Memory B cell (primary cell): Measurements from ENCODE around the gene EDNRA.

Experiments used
- ATAC-seq: fragments of 150-1000 bp; cut with Tn5 transposase; 2 replicates; pipeline ENCODE4 v1.10.0; 2021; ENCODE audit warnings: low read depth, mild to moderate bottlenecking, moderate library complexity
- DNase-seq, 2 donors: peaks; one replicate each; pipeline ENCODE4 v3.0.0; 2022; ENCODE audit warnings: low spot score in 2 of 2
- H3K27ac Mint-ChIP-seq: one replicate; pipeline ENCODE4 v1.8.0; 2022; ENCODE audit warnings: mild to moderate bottlenecking, moderate library complexity, mixed read lengths
- H3K27me3 Mint-ChIP-seq: one replicate; pipeline ENCODE4 v1.8.0; 2022; ENCODE audit warnings: mixed read lengths
- H3K36me3 Mint-ChIP-seq: one replicate; pipeline ENCODE4 v1.8.0; 2022; ENCODE audit warnings: mild to moderate bottlenecking, mixed read lengths
- H3K4me1 Mint-ChIP-seq: one replicate; pipeline ENCODE4 v1.8.0; 2022; ENCODE audit warnings: mixed read lengths
- H3K4me3 Mint-ChIP-seq: one replicate; pipeline ENCODE4 v1.8.0; 2022; ENCODE audit warnings: mild to moderate bottlenecking, moderate library complexity, mixed read lengths
- H3K9me3 Mint-ChIP-seq: one replicate; pipeline ENCODE4 v1.8.0; 2022; ENCODE audit warnings: mixed read lengths

The EDNRA gene

GRCh38 chr4:147485167-147485566 lies 4.3 kb downstream of the EDNRA start:
- Mint-ChIP-seq H3K4me3 (no peak overlapping the region), H3K27ac (no peak overlapping the region), H3K9me3 (no peaks in the 10 kb centered on the region), H3K36me3 (no peaks in the 10 kb centered on the region), H3K4me1 (no peaks in the 10 kb centered on the region), H3K27me3 (peaks cover 2% of the 10 kb centered on the region)
- no peak for ATAC-seq
- DNase-seq = no peak

GRCh38 chr4:147487616-147488015 lies 6.7 kb downstream of the EDNRA start:
- Mint-ChIP-seq H3K36me3 (no peaks in the 10 kb centered on the region), H3K27me3 (peaks cover 2% of the 10 kb centered on the region), H3K9me3 (no peaks in the 10 kb centered on the region), H3K27ac (no peak overlapping the region), H3K4me3 (no peak overlapping the region), H3K4me1 (no peaks in the 10 kb centered on the region)
- DNase-seq = no peak
- no peak for ATAC-seq

GRCh38 chr4:147488556-147488955 lies 7.7 kb downstream of the EDNRA start:
- H3K9me3 Mint-ChIP-seq = no peaks in the 10 kb centered on the region
- DNase-seq (no peak), ATAC-seq (no peak)
- peaks cover 2% of the 10 kb centered on the region for H3K27me3 Mint-ChIP-seq
- H3K27ac Mint-ChIP-seq = no peak overlapping the region
- no peak overlapping the region for H3K4me3 Mint-ChIP-seq
- no peaks in the 10 kb centered on the region for H3K4me1 Mint-ChIP-seq
- no peaks in the 10 kb centered on the region for H3K36me3 Mint-ChIP-seq

- Mint-ChIP-seq H3K27me3 (peaks cover 4% of the 10 kb centered on the region), H3K4me1 (no peaks in the 10 kb centered on the region), H3K4me3 (no peak overlapping the region), H3K27ac (no peak overlapping the region), H3K36me3 (no peaks in the 10 kb centered on the region), H3K9me3 (peaks cover 3% of the 10 kb centered on the region)
- ATAC-seq = no peak
- no peak for DNase-seq
These were observed 10.2 kb downstream of the EDNRA start for GRCh38 chr4:147491086-147491485.

GRCh38 chr4:147492306-147492705 lies 11.4 kb downstream of the EDNRA start:
- Mint-ChIP-seq H3K4me1 (no peaks in the 10 kb centered on the region), H3K36me3 (no peaks in the 10 kb centered on the region), H3K27ac (no peak overlapping the region), H3K27me3 (peaks cover 4% of the 10 kb centered on the region), H3K9me3 (peaks cover 3% of the 10 kb centered on the region), H3K4me3 (no peak overlapping the region)
- DNase-seq (no peak), ATAC-seq (no peak)

GRCh38 chr4:147492761-147493160 lies 11.9 kb downstream of the EDNRA start:
- H3K9me3 Mint-ChIP-seq = peaks cover 3% of the 10 kb centered on the region
- no peak overlapping the region for H3K4me3 Mint-ChIP-seq
- no peaks in the 10 kb centered on the region for H3K4me1 Mint-ChIP-seq
- H3K27me3 Mint-ChIP-seq = peaks cover 4% of the 10 kb centered on the region
- DNase-seq (no peak), ATAC-seq (no peak)
- no peaks in the 10 kb centered on the region for H3K36me3 Mint-ChIP-seq
- no peak overlapping the region for H3K27ac Mint-ChIP-seq

GRCh38 chr4:147493307-147493706 lies 12.4 kb downstream of the EDNRA start:
- peaks cover 3% of the 10 kb centered on the region for H3K9me3 Mint-ChIP-seq

GRCh38 chr4:147494301-147494700 lies 13.4 kb downstream of the EDNRA start:
- peaks cover 3% of the 10 kb centered on the region for H3K9me3 Mint-ChIP-seq

More at GRCh38 chr4:147493307-147493706, 12.4 kb downstream of the EDNRA start:
- H3K27ac Mint-ChIP-seq = no peak overlapping the region
- DNase-seq (no peak), ATAC-seq (no peak)
- H3K27me3 Mint-ChIP-seq = peaks cover 4% of the 10 kb centered on the region
- no peaks in the 10 kb centered on the region for H3K4me1 Mint-ChIP-seq
- no peak overlapping the region for H3K4me3 Mint-ChIP-seq
- H3K36me3 Mint-ChIP-seq = no peaks in the 10 kb centered on the region

GRCh38 chr4:147496500-147496899 lies 15.6 kb downstream of the EDNRA start:
- H3K27ac Mint-ChIP-seq = no peak overlapping the region
- H3K9me3 Mint-ChIP-seq = peaks cover 3% of the 10 kb centered on the region
- H3K4me3 Mint-ChIP-seq = no peak overlapping the region
- no peaks in the 10 kb centered on the region for H3K4me1 Mint-ChIP-seq
- DNase-seq (no peak), ATAC-seq (no peak)
- H3K36me3 Mint-ChIP-seq = no peaks in the 10 kb centered on the region
- H3K27me3 Mint-ChIP-seq = peaks cover 3% of the 10 kb centered on the region

More at GRCh38 chr4:147494301-147494700, 13.4 kb downstream of the EDNRA start:
- no peak overlapping the region for H3K27ac Mint-ChIP-seq
- peaks cover 4% of the 10 kb centered on the region for H3K27me3 Mint-ChIP-seq
- no peaks in the 10 kb centered on the region for H3K4me1 Mint-ChIP-seq
- DNase-seq (no peak), ATAC-seq (no peak)
- no peaks in the 10 kb centered on the region for H3K36me3 Mint-ChIP-seq
- no peak overlapping the region for H3K4me3 Mint-ChIP-seq

GRCh38 chr4:147498031-147498660 lies 17.2 kb downstream of the EDNRA start:
- Mint-ChIP-seq H3K4me3 (no peak overlapping the region), H3K9me3 (peaks cover 3% of the 10 kb centered on the region), H3K36me3 (no peaks in the 10 kb centered on the region), H3K4me1 (no peaks in the 10 kb centered on the region), H3K27ac (no peak overlapping the region), H3K27me3 (peaks cover 3% of the 10 kb centered on the region)
- no peak for DNase-seq
- no peak for ATAC-seq

- no peak for DNase-seq
- Mint-ChIP-seq H3K27ac (no peak overlapping the region), H3K4me3 (no peak overlapping the region), H3K9me3 (no peaks in the 10 kb centered on the region), H3K36me3 (no peaks in the 10 kb centered on the region), H3K27me3 (no peaks in the 10 kb centered on the region), H3K4me1 (no peaks in the 10 kb centered on the region)
- no peak for ATAC-seq
These were observed 27.4 kb downstream of the EDNRA start for GRCh38 chr4:147508346-147508745.

GRCh38 chr4:147509386-147509785 lies 28.5 kb downstream of the EDNRA start:
- Mint-ChIP-seq H3K4me3 (no peak overlapping the region), H3K27me3 (no peaks in the 10 kb centered on the region), H3K4me1 (no peaks in the 10 kb centered on the region), H3K27ac (no peak overlapping the region), H3K9me3 (no peaks in the 10 kb centered on the region), H3K36me3 (no peaks in the 10 kb centered on the region)
- ATAC-seq (no peak), DNase-seq (no peak)

- H3K27me3 Mint-ChIP-seq = no peaks in the 10 kb centered on the region
- DNase-seq = no peak
- H3K4me3 Mint-ChIP-seq = no peak overlapping the region
- H3K27ac Mint-ChIP-seq = no peak overlapping the region
- no peaks in the 10 kb centered on the region for H3K36me3 Mint-ChIP-seq
- no peaks in the 10 kb centered on the region for H3K9me3 Mint-ChIP-seq
- H3K4me1 Mint-ChIP-seq = no peaks in the 10 kb centered on the region
- ATAC-seq = no peak
These were observed 30.2 kb downstream of the EDNRA start for GRCh38 chr4:147510962-147511668.

GRCh38 chr4:147513091-147513490 lies 32.2 kb downstream of the EDNRA start:
- Mint-ChIP-seq H3K27me3 (no peaks in the 10 kb centered on the region), H3K27ac (no peak overlapping the region), H3K4me1 (no peaks in the 10 kb centered on the region), H3K9me3 (no peaks in the 10 kb centered on the region), H3K36me3 (no peaks in the 10 kb centered on the region), H3K4me3 (no peak overlapping the region)
- ATAC-seq = no peak
- DNase-seq = no peak

- H3K4me1 Mint-ChIP-seq = no peaks in the 10 kb centered on the region
- no peaks in the 10 kb centered on the region for H3K27me3 Mint-ChIP-seq
- H3K9me3 Mint-ChIP-seq = no peaks in the 10 kb centered on the region
- no peaks in the 10 kb centered on the region for H3K36me3 Mint-ChIP-seq
- no peak overlapping the region for H3K4me3 Mint-ChIP-seq
- H3K27ac Mint-ChIP-seq = no peak overlapping the region
- DNase-seq = no peak
- no peak for ATAC-seq
These were observed 33.1 kb downstream of the EDNRA start for GRCh38 chr4:147513952-147514351.
